IPS-11a (cell line): Measurements from ENCODE around the gene BAD.

Experiments
- H3K4me3 ChIP-seq: one replicate; pipeline ENCODE4 v1.5.1; 2013; ENCODE audit warnings: low read depth, low read length, control low read depth

Gene BAD

GRCh38 chr11:64232967-64233315 is 51.5 kb downstream of the BAD start:
- H3K4me3 ChIP-seq: no peak overlapping the region

DNA sequence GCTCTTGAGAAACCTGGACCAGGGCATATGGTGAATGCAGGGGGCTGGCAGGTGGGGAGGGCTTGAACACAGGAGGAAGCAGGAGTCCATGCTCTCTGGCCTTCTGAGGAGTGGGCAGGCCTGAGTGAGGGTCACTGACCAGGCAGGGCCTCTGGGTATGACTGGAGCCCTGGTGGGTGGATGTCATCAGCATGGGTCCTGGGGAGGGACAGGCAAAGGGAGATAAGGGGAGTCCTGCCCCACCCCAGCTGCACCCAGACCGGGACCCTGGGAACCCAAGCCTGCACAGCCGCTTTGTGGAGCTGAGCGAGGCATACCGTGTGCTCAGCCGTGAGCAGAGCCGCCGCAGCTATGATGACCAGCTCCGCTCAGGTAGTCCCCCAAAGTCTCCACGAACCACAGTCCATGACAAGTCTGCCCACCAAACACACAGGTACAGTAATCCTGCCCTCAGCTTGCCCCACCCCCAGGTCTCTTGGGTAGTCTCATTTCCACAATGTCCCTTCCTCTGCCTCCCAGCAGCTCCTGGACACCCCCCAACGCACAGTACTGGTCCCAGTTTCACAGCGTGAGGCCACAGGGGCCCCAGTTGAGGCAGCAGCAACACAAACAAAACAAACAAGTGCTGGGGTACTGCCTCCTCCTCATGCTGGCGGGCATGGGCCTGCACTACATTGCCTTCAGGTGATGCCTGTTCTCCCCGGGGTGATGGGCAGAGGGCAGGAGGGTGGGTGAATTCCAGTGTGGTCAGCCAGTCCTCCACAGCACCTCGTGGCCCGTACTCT is 52.1 kb downstream of the BAD start:
- no peak overlapping the region for H3K4me3 ChIP-seq

- no peak overlapping the region for H3K4me3 ChIP-seq
These were observed 52.9 kb downstream of the BAD start for GRCh38 chr11:64231546-64231945.

DNA sequence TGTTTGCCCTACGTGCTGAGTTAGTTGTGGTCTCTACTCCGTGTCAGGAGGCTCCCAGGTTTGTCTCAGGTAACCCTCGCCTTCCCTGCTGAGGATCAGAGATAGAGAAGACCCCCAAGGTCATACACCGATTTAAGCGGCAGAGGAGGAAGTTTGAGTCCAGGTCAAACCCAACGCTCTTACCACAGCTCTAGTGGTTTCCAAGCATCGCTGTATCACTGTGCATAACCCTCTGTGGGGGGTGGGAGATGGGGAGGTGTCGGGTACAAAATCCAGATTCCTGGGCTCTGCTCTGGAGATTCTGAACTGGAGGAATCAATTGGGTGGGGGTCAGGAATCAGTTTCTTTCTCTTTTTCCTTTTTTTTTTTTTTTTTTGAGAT is 53.5 kb downstream of the BAD start:
- peak overlapping the region; percentile 61 for H3K4me3 ChIP-seq

DNA sequence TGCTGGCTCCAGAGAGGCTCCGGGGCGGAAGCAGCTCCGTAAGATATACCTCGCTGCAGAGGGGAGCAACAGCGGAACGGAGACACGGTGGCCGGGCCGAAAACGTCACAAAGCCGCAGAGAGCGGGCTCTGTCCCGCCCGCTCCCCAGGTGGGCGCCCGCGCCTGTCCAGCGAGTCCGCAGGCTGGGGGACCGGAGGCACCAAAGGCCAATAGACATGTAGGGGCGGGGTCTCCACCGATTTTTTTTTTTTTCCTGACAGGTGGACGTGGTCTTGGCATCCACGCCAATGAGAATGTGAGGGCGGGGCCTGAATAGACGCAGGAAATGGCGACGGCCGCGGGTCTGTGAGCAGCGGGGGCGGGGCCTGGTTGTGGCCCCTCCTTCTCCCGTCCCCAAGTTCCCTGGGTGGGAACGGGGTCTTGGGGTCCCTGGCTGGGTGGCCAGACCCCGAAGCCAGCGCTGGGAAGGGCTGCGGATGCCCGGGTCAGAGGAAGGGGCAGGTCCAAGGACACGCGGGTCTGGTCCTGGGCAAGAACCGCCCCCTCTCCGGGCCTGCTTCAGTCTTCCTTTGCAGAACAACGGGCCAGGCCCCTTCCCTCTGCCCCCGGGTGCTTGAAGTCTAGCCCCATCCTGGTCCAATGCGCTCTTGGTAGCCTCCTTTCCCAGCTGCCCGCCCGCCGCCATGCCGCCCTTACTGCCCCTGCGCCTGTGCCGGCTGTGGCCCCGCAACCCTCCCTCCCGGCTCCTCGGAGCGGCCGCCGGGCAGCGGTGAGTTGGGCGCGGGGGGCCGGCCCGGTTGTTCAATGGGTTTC is 54.1 kb downstream of the BAD start, which contains the start of gene DNAJC4:
Gene DNAJC4 (plus strand): TSS at position 378 of the 814 bp plus-strand sequence. CDS start 307 bp downstream, at position 685.
- H3K4me3 ChIP-seq: peak within 1 kb of the TSS; percentile 61

- H3K4me3 ChIP-seq: peak overlapping the region; percentile 61
These were observed 54.7 kb downstream of the BAD start for GRCh38 chr11:64229744-64230170.

GRCh38 chr11:64229090-64229743 is 55.2 kb downstream of the BAD start:
- no peak overlapping the region for H3K4me3 ChIP-seq

- H3K4me3 ChIP-seq: no peak overlapping the region
These were observed 57.0 kb downstream of the BAD start for GRCh38 chr11:64227405-64227956.

DNA sequence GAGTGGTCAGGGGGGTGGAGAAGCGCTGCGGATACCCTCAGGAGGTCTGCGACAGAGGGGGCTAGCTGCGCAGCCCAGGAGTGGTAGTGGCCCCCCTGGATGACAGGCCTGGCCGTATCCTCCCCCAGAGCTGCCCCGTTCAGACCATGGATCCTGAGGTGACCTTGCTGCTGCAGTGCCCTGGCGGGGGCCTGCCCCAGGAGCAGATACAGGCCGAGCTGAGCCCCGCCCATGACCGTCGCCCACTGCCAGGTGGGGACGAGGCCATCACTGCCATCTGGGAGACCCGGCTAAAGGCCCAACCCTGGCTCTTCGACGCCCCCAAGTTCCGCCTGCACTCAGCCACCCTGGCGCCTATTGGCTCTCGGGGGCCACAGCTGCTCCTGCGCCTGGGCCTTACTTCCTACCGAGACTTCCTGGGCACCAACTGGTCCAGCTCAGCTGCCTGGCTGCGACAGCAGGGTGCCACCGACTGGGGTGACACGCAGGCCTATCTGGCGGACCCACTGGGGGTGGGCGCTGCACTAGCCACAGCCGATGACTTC is 57.9 kb downstream of the BAD start:
- H3K4me3 ChIP-seq: peak overlapping the region; percentile 78

DNA sequence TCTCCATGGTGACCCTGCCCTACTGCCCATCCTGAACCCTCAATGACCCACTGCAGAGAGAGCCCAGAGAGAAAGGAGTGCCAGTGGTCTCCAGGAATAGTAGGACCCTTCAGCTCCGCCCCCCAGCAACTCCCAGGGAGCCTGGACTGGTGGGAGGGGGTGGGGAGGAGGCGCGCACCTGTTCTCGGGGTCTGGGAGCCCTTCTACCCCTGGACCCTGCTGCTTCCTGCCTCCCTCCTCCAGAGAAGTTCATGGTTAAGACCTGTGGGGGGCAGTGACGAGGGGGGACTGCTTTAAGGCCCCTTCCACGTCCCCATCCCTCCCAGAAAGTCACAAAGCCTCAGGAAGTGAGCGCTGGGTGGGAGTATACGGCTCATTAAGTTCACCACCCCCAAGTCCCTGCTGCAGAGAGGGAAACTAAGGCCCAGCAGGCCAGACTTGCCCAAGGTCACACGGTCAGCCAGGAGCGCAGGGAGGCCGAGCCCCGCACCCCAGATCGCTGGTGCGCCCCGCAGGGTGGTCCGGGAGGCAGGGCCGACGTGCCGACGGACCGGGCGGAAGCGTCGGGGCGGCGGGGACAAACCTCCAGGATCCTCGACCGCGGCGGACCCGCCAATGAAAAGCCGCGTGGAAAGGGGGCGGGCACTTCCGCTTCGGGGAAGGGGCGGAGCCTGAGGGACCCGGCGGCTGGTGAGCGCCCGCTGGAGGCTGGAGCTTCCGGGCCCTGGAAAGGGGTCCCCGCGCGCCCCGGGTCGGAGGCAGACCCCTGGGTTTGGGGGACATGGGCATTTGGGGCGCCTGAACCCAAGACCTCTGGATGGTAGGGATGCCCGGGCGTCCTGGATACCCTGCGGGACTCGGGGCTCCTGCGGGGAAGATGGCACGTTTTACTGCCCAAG is 58.6 kb downstream of the BAD start, which contains the start of the genes NUDT22 and TRPT1:
Gene NUDT22 (plus strand): TSS at position 667 of the 899 bp plus-strand sequence. CDS start 379 bp downstream, outside the sequence.
Gene TRPT1 (minus strand): TSS at position 579 of the 899 bp plus-strand sequence. CDS start 326 bp downstream, at position 253.
- H3K4me3 ChIP-seq: peak within 1 kb of the TSS; percentile 78

DNA sequence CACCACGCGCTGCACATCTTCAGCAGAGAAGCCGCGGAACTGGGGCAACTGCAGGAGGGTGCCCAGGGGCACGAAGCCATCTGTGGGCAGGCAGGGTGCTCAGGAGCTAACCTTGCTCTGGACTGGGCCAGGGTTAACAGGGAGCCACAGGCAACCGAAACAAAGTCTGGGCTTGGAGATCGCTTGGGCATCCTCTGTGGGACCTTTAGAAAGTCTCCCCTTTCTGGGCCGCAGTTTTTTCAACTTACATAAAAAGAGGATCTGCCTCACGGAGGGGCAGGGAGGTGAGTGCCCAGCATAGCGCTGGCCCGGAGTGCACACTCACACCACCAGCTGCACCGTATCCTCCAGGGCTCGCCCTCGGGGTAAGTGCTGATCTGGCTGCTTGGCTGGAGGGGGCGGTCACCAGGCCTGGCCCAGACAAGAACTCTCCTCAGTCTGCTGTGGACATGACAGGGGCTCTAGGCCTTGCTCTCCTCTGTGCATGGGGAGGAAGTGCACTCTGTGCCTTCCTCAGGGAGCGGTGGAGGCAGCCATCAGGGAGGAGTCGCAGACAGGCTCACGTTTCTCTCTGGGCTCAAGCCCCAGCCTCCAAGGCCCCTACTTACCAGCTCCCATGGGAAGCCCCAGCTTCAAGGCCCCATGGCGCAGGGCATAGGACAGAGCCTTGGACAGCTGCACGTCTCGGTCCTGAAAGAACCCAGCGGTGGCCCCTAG is 59.4 kb downstream of the BAD start:
- H3K4me3 ChIP-seq: peak overlapping the region; percentile 78

- H3K4me3 ChIP-seq: no peak overlapping the region
These were observed 60.1 kb downstream of the BAD start for GRCh38 chr11:64224151-64224890.

DNA sequence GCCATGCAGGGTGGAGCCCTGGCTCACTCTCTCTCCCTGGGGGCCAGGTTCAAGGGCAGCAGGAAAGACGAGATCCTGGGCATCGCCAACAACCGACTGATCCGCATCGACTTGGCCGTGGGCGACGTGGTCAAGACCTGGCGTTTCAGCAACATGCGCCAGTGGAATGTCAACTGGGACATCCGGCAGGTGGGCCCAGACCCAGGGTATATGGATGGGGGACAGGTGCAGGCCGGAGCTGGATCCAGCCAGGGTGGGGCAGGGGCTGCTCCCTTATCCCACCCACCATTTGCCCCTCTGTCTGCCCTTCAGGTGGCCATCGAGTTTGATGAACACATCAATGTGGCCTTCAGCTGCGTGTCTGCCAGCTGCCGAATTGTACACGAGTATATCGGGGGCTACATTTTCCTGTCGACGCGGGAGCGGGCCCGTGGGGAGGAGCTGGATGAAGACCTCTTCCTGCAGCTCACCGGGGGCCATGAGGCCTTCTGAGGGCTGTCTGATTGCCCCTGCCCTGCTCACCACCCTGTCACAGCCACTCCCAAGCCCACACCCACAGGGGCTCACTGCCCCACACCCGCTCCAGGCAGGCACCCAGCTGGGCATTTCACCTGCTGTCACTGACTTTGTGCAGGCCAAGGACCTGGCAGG is 61.3 kb downstream of the BAD start:
- no peak overlapping the region for H3K4me3 ChIP-seq

GRCh38 chr11:64222651-64223000 is 61.8 kb downstream of the BAD start:
- no peak overlapping the region for H3K4me3 ChIP-seq

- no peak overlapping the region for H3K4me3 ChIP-seq
These were observed 63.7 kb downstream of the BAD start for GRCh38 chr11:64220798-64221197.

- no peak overlapping the region for H3K4me3 ChIP-seq
These were observed 64.2 kb downstream of the BAD start for GRCh38 chr11:64220271-64220670.
